K562 (cell line): ENCODE measurements around the gene MYO16. TPM values are rescaled to one million over a fixed set of nuclear protein-coding genes. Genes with fewer than 3 reads are reported as not detected.

Experiments used
- ATAC-seq: fragments of 200-7000 bp; cut with Tn5 transposase; 3 replicates; pipeline ENCODE4 v1.9.1; 2020; ENCODE audit warnings: moderate library complexity
- BruUV-seq: library from RNA; stranded (reverse); fragments of 400-500 nt; replicated peaks from 2 replicates; lab custom pipeline; 2021; lab: Mats Ljungman, UMichigan
- CTCF ChIA-PET: fragments of 300-600 bp; formaldehyde crosslinking; extraction: SDS; loops from one replicate; lab custom pipeline; 2021; ENCODE audit warnings: low intra/inter-chr PET ratio; lab: Yijun Ruan, JAX
- POLR2A ChIA-PET: fragments of 300-600, 350-650 bp; sonication (Branson Sonifier 250); formaldehyde crosslinking; extraction: SDS; loops from one replicate; lab custom pipeline; 2021; ENCODE audit warnings: antibody characterized with exemption, inconsistent platforms; lab: Yijun Ruan, JAX
- DNase-seq, 4 experiments: peaks; one replicate each; pipeline versions ENCODE4 v3.0.0 to v3.0.0-alpha.2; 2011 to 2018; ENCODE audit warnings: low spot score in 3 of 4, mixed read lengths in 3 of 4; ENCODE audit errors: extremely low read depth in 1 of 4
- FAIRE-seq: peaks from 2 replicates; lab custom pipeline; 2011; peaks lifted over from hg19 to GRCh38; lab: Jason Lieb, UNC
- H2AFZ ChIP-seq: 2 replicates; pipeline ENCODE4 v1.6.0; 2011; ENCODE audit warnings: low read depth, low read length, control low read depth, inconsistent platforms
- H3K27ac ChIP-seq: fragments of 200-600 bp; 3 replicates; pipeline ENCODE4 v1.8.0; 2011; ENCODE audit warnings: low read depth, mild to moderate bottlenecking, control low read depth, inconsistent platforms, low read length, moderate library complexity, mixed read lengths; ENCODE audit errors: extremely low read depth
- H3K27me3 ChIP-seq, 2 experiments: fragments of 300-600 bp in 1 of 2; 2 replicates in 1 of 2; 3 replicates in 1 of 2; pipeline versions ENCODE4 v1.6.0 to v1.8.0; 2011; ENCODE audit warnings: inconsistent platforms in 2 of 2, low read length in 2 of 2, mild to moderate bottlenecking in 1 of 2, mixed read lengths in 1 of 2, moderate library complexity in 1 of 2; ENCODE audit not compliant: control insufficient read depth in 2 of 2, insufficient read depth in 2 of 2
- H3K36me3 ChIP-seq: fragments of 300-600 bp; 3 replicates; pipeline ENCODE4 v1.8.0; 2011; ENCODE audit warnings: mild to moderate bottlenecking, low read length, inconsistent platforms; ENCODE audit not compliant: control insufficient read depth, insufficient read depth
- H3K4me1 ChIP-seq, 2 experiments: fragments of 200-600 bp in 1 of 2; replicated peaks in 1 of 2; 2 replicates in 1 of 2; 3 replicates in 1 of 2; pipeline versions ENCODE4 v1.5.1 to v1.8.0; 2011; ENCODE audit warnings: inconsistent platforms in 2 of 2, low read length in 2 of 2, mild to moderate bottlenecking in 1 of 2, mixed read lengths in 1 of 2, moderate library complexity in 1 of 2; ENCODE audit not compliant: control insufficient read depth in 2 of 2, insufficient read depth in 2 of 2
- H3K4me2 ChIP-seq: 2 replicates; pipeline ENCODE4 v1.6.1; 2011; ENCODE audit warnings: low read length, control low read depth, inconsistent platforms, mixed read lengths; ENCODE audit not compliant: insufficient read depth
- H3K4me3 ChIP-seq: fragments of 200-600 bp; sonication (generic), shearing (Covaris generic); 2 replicates; pipeline ENCODE4 v1.5.1; 2016; ENCODE audit warnings: control low read depth, inconsistent platforms
- H3K79me2 ChIP-seq: fragments of 200-600 bp; 3 replicates; pipeline ENCODE4 v1.8.0; 2011; ENCODE audit warnings: low read length, inconsistent platforms; ENCODE audit not compliant: control insufficient read depth, insufficient read depth
- H3K9ac ChIP-seq, 2 experiments: 2 replicates each; pipeline versions ENCODE4 v1.6.0 to v1.6.1; 2011; ENCODE audit warnings: low read depth in 2 of 2, low read length in 2 of 2, control low read depth in 1 of 2, inconsistent platforms in 1 of 2, mild to moderate bottlenecking in 1 of 2, mixed read lengths in 1 of 2; ENCODE audit not compliant: insufficient read depth in 1 of 2
- H3K9me1 ChIP-seq: one replicate; pipeline ENCODE4 v1.6.0; 2011; ENCODE audit warnings: inconsistent platforms, mild to moderate bottlenecking, low read length, moderate library complexity; ENCODE audit not compliant: control insufficient read depth, insufficient read depth
- H3K9me3 ChIP-seq: replicated peaks from 2 replicates; pipeline ENCODE4 v1.5.1; 2011; ENCODE audit warnings: low read depth, low read length, inconsistent platforms; ENCODE audit not compliant: control insufficient read depth, insufficient read depth
- H4K20me1 ChIP-seq: replicated peaks from 2 replicates; pipeline ENCODE4 v1.6.1; 2011; ENCODE audit warnings: low read length, inconsistent platforms, mixed read lengths; ENCODE audit not compliant: control insufficient read depth, insufficient read depth
- BCOR ChIP-seq: fragments of 450-650 bp; IDR thresholded peaks from 2 replicates; pipeline ENCODE4 v1.6.1; 2016
- MED1 ChIP-seq: sonication (generic); formaldehyde crosslinking; IDR thresholded peaks from 2 replicates; pipeline ENCODE4 v1.8.1; 2023; ENCODE audit warnings: missing genetic modification reagents, borderline replicate concordance
- PURB ChIP-seq: sonication (generic); formaldehyde crosslinking; IDR thresholded peaks from 2 replicates; pipeline ENCODE4 v1.9.0; 2021; ENCODE audit warnings: low read depth, mild to moderate bottlenecking, missing genetic modification reagents
- ZBTB7A ChIP-seq: IDR thresholded peaks from 2 replicates; pipeline ENCODE4 v1.6.1; 2011; ENCODE audit warnings: low read depth, mild to moderate bottlenecking, low read length, moderate library complexity, borderline replicate concordance; ENCODE audit not compliant: control insufficient read depth
- ZNF354B ChIP-seq: fragments of 250-450 bp; sonication (Bioruptor Pico); IDR thresholded peaks from 2 replicates; pipeline ENCODE4 v1.4.0; 2020
- ZNF668 ChIP-seq: fragments of 250-450 bp; sonication (Bioruptor Pico); IDR thresholded peaks from 2 replicates; pipeline ENCODE4 v1.8.0; 2022; ENCODE audit warnings: mild to moderate bottlenecking, inconsistent platforms
- WGBS: fragments of 100-300 bp; shearing (Covaris generic); methylation state at CpG from one replicate; pipeline ENCODE4 v1.1.6; 2016; ENCODE audit warnings: low coverage, mixed read lengths; ENCODE audit not compliant: insufficient coverage; ENCODE audit errors: missing lambda C conversion rate; 5-methylcytosine and 5-hydroxymethylcytosine counted together
- in situ Hi-C: fragments of 300-500 bp; cut with MboI; formaldehyde crosslinking; loops from 4 replicates; pipeline ENCODE4 v1.15.0; 2018; ENCODE audit warnings: inconsistent platforms, mixed read lengths
- intact Hi-C: fragments of 100-400 bp; cut with micrococcal nuclease; formaldehyde crosslinking; loops from 2 replicates; pipeline ENCODE4 v1.14.2; 2022
- polyA plus RNA-seq, 8 experiments: library from polyadenylated mRNA; depleted of rRNA in 4 of 8; stranded (reverse) in 5 of 8; unstranded in 3 of 8; fragments of >200 nt; fragmentation: Nextera tagmentation in 2 of 8; fragmentation: Illumina TruSeq in 1 of 8; extraction: Ambion mirVana in 2 of 8; extraction: Trizol in 1 of 8; gene quantifications; 2 replicates each; pipeline versions ENCODE4 v1.2.1 to v1.2.3, GENCODE V29; 2011 to 2014; ENCODE audit warnings: inconsistent platforms in 1 of 8, missing spikeins in 1 of 8
- total RNA-seq, 7 experiments: library from RNA; depleted of rRNA in 6 of 7; stranded (reverse); fragments of >200 nt in 6 of 7; fragmentation: Illumina TruSeq in 2 of 7; extraction: Trizol in 2 of 7; gene quantifications; 2 replicates each; pipeline versions ENCODE4 v1.2.1 to v1.2.3, GENCODE V29; 2011 to 2021; ENCODE audit warnings: low replicate concordance in 1 of 7
- TF ChIP-seq, protein P1 (sequence below): fragments of 450-650 bp; IDR thresholded peaks from 2 replicates; pipeline ENCODE4 v1.6.1; 2017; ENCODE audit warnings: mild to moderate bottlenecking, moderate library complexity

MYO16 gene
- total and polyA plus RNA-seq, 9 of the 15 experiments (the other 6 are each of a cell fraction or from before 2014, with no cell fraction given), result 4.3 to 45.7 (median 12.1) TPM

DNA sequence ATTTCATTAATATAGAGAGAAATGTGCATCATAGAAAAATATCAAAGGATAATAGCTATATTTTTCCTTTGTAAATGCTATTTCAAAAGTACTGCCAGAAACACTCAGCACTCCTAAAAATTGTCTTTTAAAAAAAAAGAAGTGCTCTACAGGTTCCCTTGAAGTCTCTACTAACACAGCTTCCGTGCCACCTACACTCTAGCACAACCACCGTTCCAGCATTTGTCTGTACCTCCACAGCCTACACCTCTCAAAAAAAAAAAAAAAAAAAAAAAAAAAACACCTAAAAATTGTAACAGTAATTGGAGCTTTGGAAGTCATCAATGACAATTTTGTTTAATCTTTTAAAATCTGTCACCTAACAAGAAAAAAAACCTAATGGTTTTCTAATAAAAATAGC, 485.6 kb downstream of the MYO16 start (continued):
- TF ChIP-seq, protein P1, sequence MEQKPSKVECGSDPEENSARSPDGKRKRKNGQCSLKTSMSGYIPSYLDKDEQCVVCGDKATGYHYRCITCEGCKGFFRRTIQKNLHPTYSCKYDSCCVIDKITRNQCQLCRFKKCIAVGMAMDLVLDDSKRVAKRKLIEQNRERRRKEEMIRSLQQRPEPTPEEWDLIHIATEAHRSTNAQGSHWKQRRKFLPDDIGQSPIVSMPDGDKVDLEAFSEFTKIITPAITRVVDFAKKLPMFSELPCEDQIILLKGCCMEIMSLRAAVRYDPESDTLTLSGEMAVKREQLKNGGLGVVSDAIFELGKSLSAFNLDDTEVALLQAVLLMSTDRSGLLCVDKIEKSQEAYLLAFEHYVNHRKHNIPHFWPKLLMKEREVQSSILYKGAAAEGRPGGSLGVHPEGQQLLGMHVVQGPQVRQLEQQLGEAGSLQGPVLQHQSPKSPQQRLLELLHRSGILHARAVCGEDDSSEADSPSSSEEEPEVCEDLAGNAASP, result no peak
- TF ChIP-seq MED1 (CRISPR knock-in tag) (no peak), ZNF668 (CRISPR knock-in tag) (no peak), BCOR (no peak)

DNA sequence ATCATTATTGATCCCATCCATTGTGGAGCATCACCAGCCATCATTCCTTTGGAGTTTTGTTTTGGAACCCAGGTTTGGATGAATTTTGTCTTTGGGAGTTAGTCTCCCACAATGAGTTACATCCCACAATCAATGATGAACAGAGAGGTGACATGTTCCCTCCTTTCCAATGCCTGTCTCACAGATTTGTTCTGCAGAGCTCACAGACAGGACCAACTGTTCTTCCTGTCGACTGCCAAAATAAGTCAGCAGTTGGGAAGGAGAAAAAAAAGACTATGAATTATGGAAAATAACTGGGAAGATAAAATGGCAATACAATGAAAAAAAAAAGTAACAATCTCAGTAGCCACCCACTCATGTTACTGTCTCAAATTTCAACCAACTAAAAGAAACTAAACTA, 489.1 kb downstream of the MYO16 start:
- DNase-seq, result no peak
- WGBS, result 0% methylated on average over 1 of the region's 1 CpG
- H3K4me3 ChIP-seq, result no peak overlapping the region
- H3K27ac ChIP-seq, result no peak overlapping the region
- no peak overlapping the region for H3K4me2 ChIP-seq
- ATAC-seq, result no peak
- H2AFZ ChIP-seq, result no peak overlapping the region
- H3K4me1 ChIP-seq, result no peaks in the 10 kb centered on the region
- H3K27me3 ChIP-seq, result no peaks in the 10 kb centered on the region
- no peak for FAIRE-seq
- intact Hi-C loops (no loop called here), in situ Hi-C loops (no loop called here)
- TF ChIP-seq ZNF354B (CRISPR knock-in tag) (no peak), PURB (no peak), ZBTB7A (no peak)
- BruUV-seq, result no TSS peak
- H3K9ac ChIP-seq, result no peak overlapping the region
- no peaks in the 10 kb centered on the region for H3K9me1 ChIP-seq
- H3K79me2 ChIP-seq, result no peaks in the 10 kb centered on the region
- no peaks in the 10 kb centered on the region for H3K9me3 ChIP-seq
- POLR2A ChIA-PET, result no interaction called here
- no peaks in the 10 kb centered on the region for H3K36me3 ChIP-seq
- CTCF ChIA-PET, result no interaction called here
- H4K20me1 ChIP-seq, result no peaks in the 10 kb centered on the region
